Left colon (tissue), 2 donors: Measurements from ENCODE around the gene ABCG4. TPM values are rescaled to one million over a fixed set of nuclear protein-coding genes. Genes with fewer than 3 reads are reported as not detected.
"Not testable (repeated sequence)": the region's sequence is repeated elsewhere in the genome, so short reads cannot be mapped to it uniquely, and the experiment has no call there.

Source experiments
- ATAC-seq: fragments of 200-7000 bp; cut with Tn5 transposase; one replicate; pipeline ENCODE4 v1.9.1; 2020; ENCODE audit warnings: mild to moderate bottlenecking, moderate library complexity
- DNase-seq, 2 donors: peaks; one replicate each; pipeline ENCODE4 v3.0.0-alpha.2; 2020
- intact Hi-C, 2 donors: fragments of 100-400 bp; cut with DNase I in 1 of 2; cut with micrococcal nuclease in 1 of 2; formaldehyde crosslinking; loops; one replicate each; pipeline versions ENCODE4 v1.11.2 to v1.14.0; 2022; cut with DNase I, micrococcal nuclease
- total RNA-seq, 2 donors: library from RNA; stranded (reverse); fragmentation: NEBNext Ultra II Directional; extraction: Animal tissue kit (Norgen Biotek cat#: 25700); gene quantifications; one replicate each; pipeline ENCODE4 v1.2.1, GENCODE V29; 2021
- donor health status: DM: no; HTN: no; CAD: no.
- donor health status: DM: yes; HTN: yes; CAD: no.

Gene ABCG4
- total RNA-seq, 2 donors from 2014 or later = not detected

DNA sequence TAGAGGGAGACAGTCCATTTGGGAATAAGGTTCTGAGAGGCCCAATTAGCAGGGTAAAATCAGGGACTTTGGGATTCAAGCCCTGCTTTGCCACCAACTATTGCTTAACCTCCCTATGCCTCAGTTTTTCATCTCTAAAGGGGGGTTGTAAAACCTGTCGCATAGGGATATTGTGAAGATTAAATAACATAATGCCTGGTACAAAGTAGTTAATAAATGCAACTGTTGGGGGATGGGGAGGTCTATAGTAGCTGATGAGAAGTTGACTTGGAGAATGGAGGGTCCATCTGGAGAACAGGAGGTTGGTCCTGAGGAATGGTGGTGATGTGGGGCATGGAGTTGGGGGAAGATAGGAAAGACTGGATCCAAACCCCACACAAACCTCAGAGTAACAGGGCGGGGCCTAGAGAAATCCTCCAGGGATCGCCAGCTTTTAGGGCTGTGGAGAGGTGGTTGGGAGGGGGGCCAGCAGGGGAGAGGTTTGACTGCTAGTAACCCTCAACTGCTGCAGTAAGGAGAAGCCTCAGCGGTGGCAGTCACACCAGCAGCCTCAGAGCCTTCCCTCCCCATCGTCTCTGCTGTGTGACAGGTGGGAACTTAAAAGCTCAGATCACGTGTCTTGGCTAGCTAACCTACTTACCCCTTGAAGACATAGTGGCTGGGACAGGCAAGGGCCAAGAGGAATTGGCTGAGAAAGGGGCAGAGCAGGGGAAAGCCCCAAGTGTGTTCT lies 1.1 kb upstream of the ABCG4 start:
- intact Hi-C loops = loop anchor here in 1 of 2 donors (10.0 kb wide), 1 partner anchor 47 kb away; no protein-coding TSS in a partner anchor
- ATAC-seq (no peak), DNase-seq (no peak)

DNA sequence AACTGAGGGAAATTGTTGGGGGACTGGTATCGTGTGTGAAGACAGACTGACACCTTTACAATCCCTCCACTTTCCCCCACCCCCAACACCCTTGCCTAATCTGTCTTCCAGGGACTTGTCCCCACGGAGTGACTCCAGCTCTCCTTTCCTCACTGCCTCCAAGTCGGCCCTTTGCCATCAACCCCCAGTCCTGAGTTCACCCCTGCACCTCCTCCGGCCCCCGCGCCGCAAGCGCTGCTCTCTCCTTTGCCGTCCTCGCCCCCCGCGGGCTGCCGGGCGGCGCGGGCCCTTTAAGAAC lies 183 bp upstream of the ABCG4 start:
- ATAC-seq = no peak
- DNase-seq = no peak
- intact Hi-C loops = loop anchor here in 1 of 2 donors (10.0 kb wide), 1 partner anchor 46 kb away; no protein-coding TSS in a partner anchor

DNA sequence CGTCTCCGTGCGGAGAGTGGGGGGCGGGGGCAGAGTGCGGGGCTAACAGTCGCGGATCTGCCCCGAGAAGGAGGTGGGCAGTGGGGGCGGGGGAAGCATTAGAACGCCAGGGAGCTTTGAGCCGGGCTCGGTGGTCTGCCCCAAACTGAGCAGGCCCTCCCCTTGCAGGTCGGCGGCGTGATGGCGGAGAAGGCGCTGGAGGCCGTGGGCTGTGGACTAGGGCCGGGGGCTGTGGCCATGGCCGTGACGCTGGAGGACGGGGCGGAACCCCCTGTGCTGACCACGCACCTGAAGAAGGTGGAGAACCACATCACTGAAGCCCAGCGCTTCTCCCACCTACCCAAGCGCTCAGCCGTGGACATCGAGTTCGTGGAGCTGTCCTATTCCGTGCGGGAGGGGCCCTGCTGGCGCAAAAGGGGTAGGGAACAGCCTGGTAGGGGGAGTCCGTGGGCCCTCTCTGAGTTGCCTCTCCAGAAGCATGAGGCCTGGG lies 979 bp downstream of the ABCG4 start:
- ATAC-seq (no peak), DNase-seq (no peak)
- intact Hi-C loops = loop anchor here in 1 of 2 donors (10.0 kb wide), 1 partner anchor 45 kb away; no protein-coding TSS in a partner anchor

DNA sequence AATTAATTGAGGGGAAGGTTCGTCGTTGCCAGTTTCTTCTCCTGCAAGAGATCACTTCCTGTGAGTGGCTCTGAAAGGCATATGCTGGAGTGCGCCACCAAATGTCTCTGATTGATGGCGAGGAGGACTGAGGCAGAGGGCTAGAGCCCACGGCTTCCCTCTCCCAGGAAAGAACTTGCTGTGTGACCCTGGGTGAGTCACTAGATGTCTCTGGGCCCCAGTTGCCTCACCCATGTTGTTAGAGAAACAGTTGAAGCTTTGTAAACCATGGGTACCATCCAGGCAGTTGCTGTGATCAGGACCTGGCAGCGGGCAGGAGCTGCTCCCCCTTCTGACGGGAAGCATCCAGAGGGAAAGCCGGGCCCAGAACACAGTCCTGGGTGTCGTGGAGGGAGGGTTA lies 3.2 kb downstream of the ABCG4 start:
- ATAC-seq = no peak
- intact Hi-C loops = no loop called here
- DNase-seq = no peak

DNA sequence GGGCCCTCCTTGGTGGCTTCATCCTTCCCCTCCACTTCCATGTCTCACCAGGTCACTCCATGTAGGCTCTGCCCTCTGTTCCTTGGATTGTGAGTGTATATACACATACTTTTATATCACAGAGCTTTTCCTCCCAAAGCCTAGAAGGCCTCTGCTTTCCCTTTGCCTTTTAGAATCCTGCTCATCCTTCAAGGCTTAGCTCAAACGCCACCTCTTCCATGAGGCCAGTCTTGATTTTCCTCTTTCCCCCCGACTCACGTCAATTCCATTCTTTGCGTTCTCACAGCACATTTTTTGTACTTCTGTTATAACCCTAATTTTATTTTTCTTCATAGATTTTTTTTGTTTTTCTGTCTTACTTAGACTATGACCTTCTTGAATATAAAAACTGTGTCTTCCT lies 3.8 kb downstream of the ABCG4 start:
- ATAC-seq (no peak), DNase-seq (no peak)
- intact Hi-C loops = no loop called here

DNA sequence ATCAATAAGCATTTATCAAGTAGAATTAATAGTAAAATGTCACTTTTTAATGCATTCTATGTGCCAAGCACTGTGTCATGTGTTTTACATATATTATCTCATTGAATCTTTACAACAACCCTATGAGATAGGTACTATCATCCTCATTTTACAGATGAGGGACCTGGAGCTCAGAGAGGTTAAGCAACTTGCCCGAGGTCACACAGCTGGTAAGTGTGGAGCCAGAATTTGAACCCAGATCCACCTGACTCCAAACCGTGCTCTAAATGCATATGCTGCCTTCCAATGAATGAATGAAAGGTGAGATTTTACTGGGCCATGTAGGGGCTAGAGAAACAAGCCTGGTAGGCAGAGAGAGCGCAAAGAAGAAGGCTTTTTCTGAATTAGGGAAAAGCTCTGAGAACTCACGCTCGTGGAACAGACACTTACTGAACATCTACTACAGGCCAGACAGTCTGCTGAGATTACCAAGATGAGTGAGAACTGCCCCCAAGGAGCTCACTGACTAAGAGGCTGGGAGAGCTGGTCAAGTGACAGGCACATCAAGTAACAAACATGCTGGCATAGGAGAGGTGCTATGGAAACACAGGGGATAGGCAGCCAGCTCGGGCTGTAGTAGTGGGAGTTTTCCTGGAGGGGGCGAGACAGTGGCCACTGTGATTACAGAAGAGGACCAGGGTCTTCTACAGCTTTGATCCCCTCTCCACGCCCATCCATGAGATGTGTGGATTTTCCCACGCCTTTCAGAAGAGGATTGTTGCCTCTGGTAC lies 4.4 kb downstream of the ABCG4 start:
- ATAC-seq = no peak
- intact Hi-C loops = no loop called here
- no peak for DNase-seq

DNA sequence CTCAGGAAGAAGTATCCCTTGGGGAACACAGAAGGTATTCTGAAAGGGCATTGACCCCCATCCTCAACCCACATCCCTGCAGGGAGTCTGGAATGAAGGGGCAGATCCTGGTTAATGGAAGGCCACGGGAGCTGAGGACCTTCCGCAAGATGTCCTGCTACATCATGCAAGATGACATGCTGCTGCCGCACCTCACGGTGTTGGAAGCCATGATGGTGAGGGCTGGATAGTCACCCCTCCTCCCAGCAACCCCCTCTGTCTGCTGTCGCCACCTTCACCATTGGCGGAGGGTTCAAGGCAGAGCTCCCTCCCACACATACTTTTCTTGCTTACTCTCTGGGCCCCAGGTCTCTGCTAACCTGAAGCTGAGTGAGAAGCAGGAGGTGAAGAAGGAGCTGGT lies 5.3 kb downstream of the ABCG4 start:
- no peak for ATAC-seq
- intact Hi-C loops = no loop called here

DNA sequence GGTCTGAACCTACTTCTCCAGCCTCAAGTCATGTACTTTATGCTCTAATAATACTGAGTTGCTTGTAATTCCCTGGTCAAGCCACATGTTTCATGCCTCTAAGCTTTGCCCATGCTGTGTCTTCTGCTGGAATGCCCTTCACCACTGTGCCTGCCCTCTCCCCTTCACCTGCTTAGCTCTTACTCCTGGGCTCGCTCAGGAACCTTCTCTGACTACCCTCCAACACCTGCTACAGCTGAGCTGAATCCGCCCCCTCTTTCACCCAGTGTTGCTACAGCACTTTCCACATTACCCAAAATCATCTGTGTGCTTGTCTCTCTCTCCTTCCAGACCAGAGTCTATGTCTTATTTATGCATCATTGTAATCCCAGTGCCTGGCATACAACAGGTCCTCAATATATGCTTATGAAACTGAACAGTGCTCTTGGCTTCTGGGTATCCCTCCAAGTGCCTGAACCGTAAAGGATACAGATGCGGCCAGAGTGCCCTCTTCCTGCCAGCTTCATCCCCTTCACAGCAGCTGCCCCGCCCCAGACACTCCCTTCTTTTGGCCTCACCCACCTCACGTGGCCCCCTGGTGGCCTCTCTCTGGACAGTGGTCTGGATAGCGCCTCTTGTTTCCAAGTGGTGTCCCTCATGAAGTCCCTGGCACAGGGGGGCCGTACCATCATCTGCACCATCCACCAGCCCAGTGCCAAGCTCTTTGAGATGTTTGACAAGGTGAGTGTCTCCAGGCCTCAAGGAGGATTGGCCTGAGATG lies 7.1 kb downstream of the ABCG4 start:
- ATAC-seq = peak; percentile 68
- DNase-seq = peak in 1 of 2 donors; percentile 44
- intact Hi-C loops = no loop called here

More for the DNA sequence above, 5.3 kb downstream of the ABCG4 start:
- no peak for DNase-seq

DNA sequence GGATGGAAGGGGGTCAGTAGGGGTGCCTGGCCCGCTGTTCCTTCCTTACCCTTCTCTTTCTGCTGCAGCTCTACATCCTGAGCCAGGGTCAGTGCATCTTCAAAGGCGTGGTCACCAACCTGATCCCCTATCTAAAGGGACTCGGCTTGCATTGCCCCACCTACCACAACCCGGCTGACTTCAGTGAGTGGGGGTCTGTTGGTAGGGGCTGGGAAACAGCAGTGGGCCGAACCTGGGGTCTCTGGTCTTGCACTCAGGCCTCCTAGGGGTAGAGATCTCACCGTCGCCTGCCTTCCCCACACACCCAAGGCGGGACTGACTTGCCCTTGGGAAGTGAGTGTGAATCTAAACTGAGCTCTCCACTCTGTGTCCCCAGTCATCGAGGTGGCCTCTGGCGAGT lies 7.6 kb downstream of the ABCG4 start:
- ATAC-seq (no peak), DNase-seq (no peak)
- intact Hi-C loops = no loop called here

DNA sequence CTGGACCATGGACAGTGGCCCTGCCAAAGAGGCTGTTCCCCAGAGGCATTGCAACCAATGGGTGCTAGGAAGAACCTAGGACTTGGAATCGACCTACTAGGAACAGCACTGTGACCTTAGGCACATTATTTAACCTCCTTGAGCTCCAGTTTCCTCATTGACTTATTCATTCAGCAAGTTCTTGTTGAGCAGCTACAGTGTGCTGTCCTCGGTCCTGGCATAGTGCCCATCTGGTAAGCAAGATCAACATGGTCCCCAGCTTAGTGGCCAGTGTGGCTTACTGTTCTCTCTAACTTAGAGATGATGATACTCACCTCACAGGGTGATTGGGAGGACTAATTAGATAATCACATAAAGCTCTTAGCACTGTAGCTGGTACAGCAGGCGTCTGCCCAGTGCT lies 8.2 kb downstream of the ABCG4 start:
- DNase-seq (no peak), ATAC-seq (no peak)
- intact Hi-C loops = no loop called here

DNA sequence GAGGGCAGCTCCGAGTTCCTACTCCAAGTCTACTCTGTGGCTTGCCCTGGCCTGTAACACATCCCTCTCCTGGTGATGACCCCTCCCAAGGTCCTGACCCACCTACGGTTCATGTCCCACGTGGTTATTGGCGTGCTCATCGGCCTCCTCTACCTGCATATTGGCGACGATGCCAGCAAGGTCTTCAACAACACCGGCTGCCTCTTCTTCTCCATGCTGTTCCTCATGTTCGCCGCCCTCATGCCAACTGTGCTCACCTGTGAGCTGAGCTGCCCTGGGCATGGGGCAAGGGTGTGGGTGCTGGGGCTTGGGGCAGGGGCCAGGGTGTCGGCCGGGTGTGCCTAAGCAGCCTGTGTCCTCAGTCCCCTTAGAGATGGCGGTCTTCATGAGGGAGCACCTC lies 9.6 kb downstream of the ABCG4 start:
- intact Hi-C loops = no loop called here
- no peak for ATAC-seq
- DNase-seq = no peak

DNA sequence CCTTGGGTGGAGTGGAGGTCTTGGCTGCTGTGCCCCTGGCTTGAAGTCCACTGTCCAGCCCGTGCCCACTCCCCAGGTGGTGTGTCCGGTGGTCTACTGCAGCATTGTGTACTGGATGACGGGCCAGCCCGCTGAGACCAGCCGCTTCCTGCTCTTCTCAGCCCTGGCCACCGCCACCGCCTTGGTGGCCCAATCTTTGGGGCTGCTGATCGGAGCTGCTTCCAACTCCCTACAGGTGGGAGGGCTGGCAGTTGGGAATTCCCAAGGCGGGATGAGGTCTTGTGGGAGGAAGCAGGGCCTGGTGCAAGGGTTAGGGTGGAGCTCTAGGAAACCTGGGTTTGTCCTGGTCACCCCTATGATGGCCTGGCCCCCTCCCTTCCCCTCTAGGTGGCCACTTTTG lies 11.3 kb downstream of the ABCG4 start:
- intact Hi-C loops = no loop called here
- DNase-seq (no peak), ATAC-seq (no peak)

DNA sequence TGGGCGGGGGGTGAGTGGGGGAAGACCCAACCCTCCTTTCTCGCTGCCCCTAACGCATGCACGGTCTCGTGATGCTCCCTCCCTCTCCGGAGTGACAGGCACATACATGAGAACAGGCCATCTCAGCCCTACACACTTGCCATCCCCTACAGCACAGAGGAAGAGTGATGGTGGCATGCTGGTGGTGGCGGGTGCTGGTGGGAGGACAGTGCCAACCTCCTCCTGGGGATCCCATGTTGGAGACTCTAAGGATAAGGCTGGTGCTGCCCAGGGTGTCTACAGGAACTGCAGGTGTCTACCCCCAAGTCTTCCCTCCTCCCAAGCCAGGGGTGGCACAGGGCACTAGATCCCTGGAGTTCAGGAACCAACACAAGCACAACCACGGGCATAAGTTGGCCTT lies 13.0 kb downstream of the ABCG4 start:
- intact Hi-C loops = no loop called here
- ATAC-seq = no peak
- no peak for DNase-seq

DNA sequence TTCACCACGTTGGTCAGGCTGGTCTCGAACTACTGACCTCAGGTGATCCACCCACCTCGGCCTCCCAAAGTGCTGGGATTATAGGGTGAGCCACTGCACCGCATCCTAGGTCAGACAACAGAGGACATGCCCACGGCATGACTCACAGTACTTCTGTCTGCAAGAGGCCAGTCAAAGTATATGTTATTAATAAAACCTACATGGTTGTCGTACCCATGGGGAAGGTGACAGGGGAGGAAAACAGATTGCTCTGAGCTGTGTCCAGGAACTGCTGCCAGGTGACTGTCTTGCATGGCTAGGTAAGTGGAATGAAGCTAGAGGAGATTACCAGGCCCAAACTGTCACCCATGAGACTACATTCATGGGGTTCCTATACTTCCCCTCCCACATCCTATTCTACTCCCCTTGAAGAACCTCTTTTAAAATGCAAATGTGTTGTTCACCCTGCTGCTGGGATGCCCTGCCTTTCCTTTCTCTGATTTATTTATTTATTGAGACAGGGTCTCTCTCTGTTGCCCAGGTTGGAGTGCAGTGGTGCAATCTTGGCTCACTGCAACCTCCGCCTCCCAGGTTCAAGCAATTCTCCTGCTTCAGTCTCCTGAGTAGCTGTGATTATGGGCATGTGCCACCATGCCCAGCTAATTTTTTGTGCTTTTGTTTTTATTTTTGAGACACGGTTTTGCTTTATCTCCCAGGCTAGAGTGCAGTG lies 17.7 kb downstream of the ABCG4 start:
- intact Hi-C loops = no loop called here
- DNase-seq = no peak
- no peak for ATAC-seq

DNA sequence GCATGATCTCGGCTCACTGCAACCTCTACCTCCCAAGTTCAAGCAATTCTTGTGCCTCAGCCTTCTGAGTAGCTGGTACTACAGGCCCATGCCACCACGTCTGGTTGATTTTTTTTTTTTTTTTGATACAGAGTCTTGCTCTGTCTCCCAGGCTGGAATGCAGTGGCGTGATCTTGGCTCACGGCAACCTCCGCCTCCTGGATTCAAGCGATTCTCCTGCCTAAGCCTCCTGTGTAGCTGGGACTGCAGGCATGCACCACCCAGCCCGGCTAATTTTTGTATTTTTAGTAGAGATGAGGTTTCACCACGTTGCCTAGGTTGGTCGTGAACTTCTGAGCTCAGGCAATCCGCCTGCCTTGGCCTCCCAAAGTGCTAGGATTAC lies 18.2 kb downstream of the ABCG4 start:
- DNase-seq, ATAC-seq, intact Hi-C loops: not testable (repeated sequence)

DNA sequence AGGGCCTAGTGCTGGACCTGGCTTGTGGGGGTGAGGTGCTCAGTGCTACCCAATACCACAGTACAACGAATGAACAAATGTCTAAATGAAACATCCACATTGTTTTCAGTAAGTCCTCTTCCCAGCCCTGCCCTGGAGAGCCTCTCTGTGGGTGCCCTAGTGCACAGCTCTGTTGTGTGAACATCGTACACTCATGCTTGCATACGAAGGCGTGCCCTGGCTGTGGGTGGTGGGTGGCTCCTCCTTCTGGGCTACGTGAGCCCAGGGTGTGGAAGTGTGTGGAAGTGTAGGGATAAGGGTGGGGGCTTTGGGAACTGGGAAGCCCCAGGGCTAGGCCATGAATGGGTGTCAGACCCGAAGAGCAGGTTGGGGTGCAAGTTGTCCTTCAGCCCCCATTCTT lies 19.1 kb downstream of the ABCG4 start:
- DNase-seq (peak; percentile 51 to 53), ATAC-seq (peak; percentile 70)
- intact Hi-C loops = no loop called here

DNA sequence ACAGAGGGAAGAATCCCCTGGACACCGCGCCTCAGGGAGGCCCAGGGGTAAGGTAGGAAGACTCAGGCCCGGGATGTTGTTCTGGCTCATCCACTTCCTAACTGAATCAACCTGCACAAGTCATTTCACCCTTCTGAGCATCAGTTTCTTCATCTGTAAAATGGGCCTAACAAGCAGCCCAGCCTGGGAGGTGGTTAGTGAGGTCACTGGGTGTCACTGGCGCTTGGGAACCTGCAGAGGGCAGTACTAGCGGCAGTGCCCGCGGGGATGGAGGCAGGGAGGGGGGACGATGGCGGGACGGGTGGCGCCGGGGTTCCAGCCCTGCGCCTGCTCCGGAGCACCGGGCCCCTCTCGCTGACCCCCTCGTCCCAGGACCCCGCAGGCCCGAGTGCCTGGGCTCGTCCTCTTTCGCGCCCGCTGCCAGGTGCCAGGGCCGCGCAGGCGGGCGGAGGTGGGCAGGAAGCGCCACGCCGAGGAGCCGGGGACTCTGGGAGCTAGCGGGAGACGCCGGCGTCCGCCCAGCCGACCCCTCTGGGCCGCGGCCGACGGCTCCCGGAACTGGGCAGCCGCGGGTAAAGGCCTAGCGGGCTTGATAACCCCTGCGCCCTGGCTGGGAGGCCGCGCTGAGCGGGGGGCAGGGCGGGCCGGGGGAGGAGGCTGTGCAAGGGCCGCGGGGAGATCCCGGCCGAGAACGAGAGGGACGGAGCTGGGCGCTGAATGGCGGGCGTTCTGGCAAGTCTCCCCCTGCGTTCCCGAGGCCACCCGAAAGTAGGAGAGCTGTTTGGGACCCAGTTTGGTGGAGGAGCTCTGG lies 19.8 kb downstream of the ABCG4 start, which contains the start of gene NLRX1:
Gene NLRX1 (plus strand): TSS at position 255 of the 811 bp plus-strand sequence. CDS start 2,679 bp downstream, outside the sequence.
- DNase-seq (peak; percentile 83 to 86), ATAC-seq (peak; percentile 94)
- intact Hi-C loops = no loop called here

DNA sequence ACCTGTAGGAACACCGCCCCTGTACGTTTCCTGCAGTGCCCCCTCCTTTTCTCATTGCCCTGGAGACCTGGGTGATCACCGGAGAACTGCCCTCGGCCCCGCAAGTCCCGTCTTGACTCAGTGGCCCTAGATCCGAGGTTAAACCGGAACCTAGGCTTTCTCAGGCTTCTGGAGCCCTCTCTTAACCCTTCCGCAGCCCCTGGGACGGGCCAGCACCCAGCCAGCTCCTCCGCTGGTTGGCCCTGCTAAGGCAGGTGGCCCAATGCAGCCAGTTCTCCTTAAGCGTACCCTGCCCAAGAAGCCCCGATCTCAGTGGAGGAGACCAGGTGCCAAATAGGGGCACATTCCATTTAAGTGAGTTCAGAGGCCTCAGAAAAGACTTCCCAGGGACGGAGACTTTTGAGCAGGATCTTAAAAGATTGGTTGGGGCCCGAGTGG lies 20.4 kb downstream of the ABCG4 start:
- peak in 1 of 2 donors; percentile 51 for DNase-seq
- intact Hi-C loops = no loop called here
- ATAC-seq = peak; percentile 30
